GM21447 (cell line): Measurements from ENCODE around the gene KAZN.

Experiments used
- ATAC-seq: cut with Tn5 transposase; IDR thresholded peaks from one replicate; pipeline ENCODE4 v1.9.1; 2021; ENCODE audit not compliant: unreplicated experiment

The KAZN gene

GRCh38 chr1:14875524-14876509, 277.3 kb downstream of the KAZN start:
- no peak for ATAC-seq

- no peak for ATAC-seq
Observed at GRCh38 chr1:14876747-14877146, 278.3 kb downstream of the KAZN start.

GRCh38 chr1:14877224-14877623, 278.7 kb downstream of the KAZN start:
- ATAC-seq, result no peak

- no peak for ATAC-seq
Observed at GRCh38 chr1:14878124-14878523, 279.6 kb downstream of the KAZN start.

GRCh38 chr1:14878951-14879350, 280.5 kb downstream of the KAZN start:
- ATAC-seq, result no peak

GRCh38 chr1:14880456-14881316, 282.2 kb downstream of the KAZN start:
- no peak for ATAC-seq

- no peak for ATAC-seq
Observed at GRCh38 chr1:14881775-14882672, 283.5 kb downstream of the KAZN start.

GRCh38 chr1:14884614-14885175, 286.2 kb downstream of the KAZN start:
- ATAC-seq, result no peak

GRCh38 chr1:14887044-14887566, 288.6 kb downstream of the KAZN start:
- no peak for ATAC-seq

- no peak for ATAC-seq
Observed at GRCh38 chr1:14887764-14888350, 289.4 kb downstream of the KAZN start.

- no peak for ATAC-seq
Observed at GRCh38 chr1:14888374-14888773, 289.9 kb downstream of the KAZN start.

- ATAC-seq, result no peak
Observed at GRCh38 chr1:14889825-14890440, 291.4 kb downstream of the KAZN start.

GRCh38 chr1:14891991-14892390, 293.5 kb downstream of the KAZN start:
- no peak for ATAC-seq

- ATAC-seq, result no peak
Observed at GRCh38 chr1:14894811-14895560, 296.5 kb downstream of the KAZN start.

GRCh38 chr1:14895727-14896126, 297.2 kb downstream of the KAZN start:
- no peak for ATAC-seq

GRCh38 chr1:14896381-14897079, 298.0 kb downstream of the KAZN start:
- no peak for ATAC-seq

- ATAC-seq, result no peak
Observed at GRCh38 chr1:14897080-14897449, 298.6 kb downstream of the KAZN start.

- no peak for ATAC-seq
Observed at GRCh38 chr1:14897547-14897946, 299.1 kb downstream of the KAZN start.
